ENCODE data around the gene CDYL. TPM values are rescaled to one million over a fixed set of nuclear protein-coding genes. Genes with fewer than 3 reads are reported as not detected.

CDYL gene
- total and polyA plus RNA-seq, 2 of the 4 experiments (the other 2 are of a cell fraction) = 14.2 to 92.1 TPM

DNA sequence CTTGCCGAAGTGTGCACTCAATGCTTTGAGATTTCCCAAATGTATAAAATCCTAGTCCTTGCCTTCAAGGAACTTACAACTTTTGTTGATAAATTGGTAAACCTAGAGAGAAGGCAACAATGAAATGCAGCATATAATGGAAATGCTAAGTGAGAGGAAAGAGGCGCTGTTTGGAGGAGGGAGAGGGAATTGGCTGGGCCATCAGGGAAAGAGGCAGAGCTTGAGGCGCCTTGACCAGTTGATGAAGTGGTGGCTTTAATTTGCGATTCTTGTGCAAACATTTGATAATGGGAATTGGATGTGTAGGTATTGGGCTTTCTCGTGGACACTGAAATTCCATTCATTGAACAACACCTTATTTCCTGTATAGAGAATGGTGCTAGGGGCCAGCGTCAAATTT lies 1.9 kb upstream of the CDYL start:
- no peak overlapping the region for H2AK9ac ChIP-seq (replicated peaks; ENCODE audit: low read depth, low read length, poor library complexity)
- no peak overlapping the region for H3K9ac ChIP-seq (ENCODE audit: low read depth, low read length)
- no peak overlapping the region for H4K8ac ChIP-seq (ENCODE audit: low read depth in 2 of 2, low read length in 2 of 2)
- 0 out of 3 replicates have a peak overlapping the region, but pooled peaks have one; percentile 9 for H2BK15ac ChIP-seq (ENCODE audit: low read depth, low read length)
- H2AFZ ChIP-seq (replicated peaks; ENCODE audit: low read length, poor library complexity) = no peak overlapping the region
- H3K79me1 ChIP-seq (ENCODE audit: low read depth in 1 of 2, low read length in 2 of 2) = peaks cover 15 to 23% of the 10 kb centered on the region in 2 experiments
- H3K4ac ChIP-seq (ENCODE audit: low read depth, low read length) = no peak overlapping the region
- ChIA-PET POLR2A (ENCODE audit: unreplicated experiment) (no interaction called here), CTCF (no interaction called here)
- no peaks in the 10 kb centered on the region; the same call in 1 of the 2 replicates for H3K4me1 ChIP-seq (ENCODE audit: control insufficient read depth, insufficient read depth, low read length)
- H3K14ac ChIP-seq (replicated peaks; ENCODE audit: low read depth, low read length) = no peak overlapping the region
- TF ChIP-seq, protein P1, sequence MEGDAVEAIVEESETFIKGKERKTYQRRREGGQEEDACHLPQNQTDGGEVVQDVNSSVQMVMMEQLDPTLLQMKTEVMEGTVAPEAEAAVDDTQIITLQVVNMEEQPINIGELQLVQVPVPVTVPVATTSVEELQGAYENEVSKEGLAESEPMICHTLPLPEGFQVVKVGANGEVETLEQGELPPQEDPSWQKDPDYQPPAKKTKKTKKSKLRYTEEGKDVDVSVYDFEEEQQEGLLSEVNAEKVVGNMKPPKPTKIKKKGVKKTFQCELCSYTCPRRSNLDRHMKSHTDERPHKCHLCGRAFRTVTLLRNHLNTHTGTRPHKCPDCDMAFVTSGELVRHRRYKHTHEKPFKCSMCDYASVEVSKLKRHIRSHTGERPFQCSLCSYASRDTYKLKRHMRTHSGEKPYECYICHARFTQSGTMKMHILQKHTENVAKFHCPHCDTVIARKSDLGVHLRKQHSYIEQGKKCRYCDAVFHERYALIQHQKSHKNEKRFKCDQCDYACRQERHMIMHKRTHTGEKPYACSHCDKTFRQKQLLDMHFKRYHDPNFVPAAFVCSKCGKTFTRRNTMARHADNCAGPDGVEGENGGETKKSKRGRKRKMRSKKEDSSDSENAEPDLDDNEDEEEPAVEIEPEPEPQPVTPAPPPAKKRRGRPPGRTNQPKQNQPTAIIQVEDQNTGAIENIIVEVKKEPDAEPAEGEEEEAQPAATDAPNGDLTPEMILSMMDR (conservative IDR thresholded peaks at IDR 0.05; ENCODE audit: low read depth, low read length) = no peak
- TF ChIP-seq FOS (IDR thresholded peaks at IDR 0.05; ENCODE audit: low read depth, low read length) (no peak), MAZ (IDR thresholded peaks at IDR 0.05; ENCODE audit: borderline replicate concordance, low read depth, low read length) (no peak), MAFK (IDR thresholded peaks at IDR 0.05; ENCODE audit: low read depth, low read length) (no peak), MXI1 (IDR thresholded peaks at IDR 0.05; ENCODE audit: borderline replicate concordance, low read depth, low read length) (no peak), BHLHE40 (IDR thresholded peaks at IDR 0.05; ENCODE audit: low read depth, low read length) (no peak), CEBPB (IDR thresholded peaks at IDR 0.05; ENCODE audit: low read depth, low read length) (no peak), CHD1 (IDR thresholded peaks at IDR 0.05; ENCODE audit: low read depth, low read length) (no peak), RAD21 (IDR thresholded peaks at IDR 0.05; ENCODE audit: low read length) (no peak), SMC3 (IDR thresholded peaks at IDR 0.05; ENCODE audit: low read depth, low read length) (no peak), RFX5 (IDR thresholded peaks at IDR 0.05; ENCODE audit: low read depth, low read length) (no peak)
- TF ChIP-seq, protein P2, sequence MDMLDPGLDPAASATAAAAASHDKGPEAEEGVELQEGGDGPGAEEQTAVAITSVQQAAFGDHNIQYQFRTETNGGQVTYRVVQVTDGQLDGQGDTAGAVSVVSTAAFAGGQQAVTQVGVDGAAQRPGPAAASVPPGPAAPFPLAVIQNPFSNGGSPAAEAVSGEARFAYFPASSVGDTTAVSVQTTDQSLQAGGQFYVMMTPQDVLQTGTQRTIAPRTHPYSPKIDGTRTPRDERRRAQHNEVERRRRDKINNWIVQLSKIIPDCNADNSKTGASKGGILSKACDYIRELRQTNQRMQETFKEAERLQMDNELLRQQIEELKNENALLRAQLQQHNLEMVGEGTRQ (IDR thresholded peaks at IDR 0.05; ENCODE audit: low read depth, low read length) = no peak
- TF ChIP-seq, protein P3, sequence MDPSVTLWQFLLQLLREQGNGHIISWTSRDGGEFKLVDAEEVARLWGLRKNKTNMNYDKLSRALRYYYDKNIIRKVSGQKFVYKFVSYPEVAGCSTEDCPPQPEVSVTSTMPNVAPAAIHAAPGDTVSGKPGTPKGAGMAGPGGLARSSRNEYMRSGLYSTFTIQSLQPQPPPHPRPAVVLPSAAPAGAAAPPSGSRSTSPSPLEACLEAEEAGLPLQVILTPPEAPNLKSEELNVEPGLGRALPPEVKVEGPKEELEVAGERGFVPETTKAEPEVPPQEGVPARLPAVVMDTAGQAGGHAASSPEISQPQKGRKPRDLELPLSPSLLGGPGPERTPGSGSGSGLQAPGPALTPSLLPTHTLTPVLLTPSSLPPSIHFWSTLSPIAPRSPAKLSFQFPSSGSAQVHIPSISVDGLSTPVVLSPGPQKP (IDR thresholded peaks at IDR 0.05; ENCODE audit: borderline replicate concordance, low read depth, low read length) = no peak
- H2BK20ac ChIP-seq (ENCODE audit: low read depth, low read length) = no peak overlapping the region
- ATAC-seq (ENCODE audit: low read depth) (no peak), DNase-seq (no peak)
- no peak overlapping the region for H3K27ac ChIP-seq (ENCODE audit: insufficient read depth, low read length)
- H2AK5ac ChIP-seq (ENCODE audit: low read depth, low read length) = 0 out of 2 replicates have a peak overlapping the region, but pooled peaks have one; percentile 36
- peaks cover 2% of the 10 kb centered on the region; the same call in 1 of the 2 replicates for H3K9me3 ChIP-seq (ENCODE audit: control insufficient read depth, insufficient read depth, low read length)
- BruUV-seq (replicated peaks) = no TSS peak
- H3K4me2 ChIP-seq (ENCODE audit: low read depth, low read length) = no peak overlapping the region
- no CpG with 5 or more reads among the region's 6 CpGs for WGBS, 2 experiments (ENCODE audit: extremely low coverage in 2 of 2, insufficient read length in 1 of 2)
- dilution Hi-C loops (cut with HindIII; ENCODE audit: low sequenced_read_pairs, unreplicated experiment) (no loop called here), intact Hi-C loops (cut with micrococcal nuclease) (no loop called here), in situ Hi-C loops (cut with MboI; ENCODE audit: low sequenced_read_pairs) (no loop called here)
- H3K23ac ChIP-seq (ENCODE audit: low read depth, low read length) = 0 out of 2 replicates have a peak overlapping the region, but pooled peaks have one; percentile 48
- H4K5ac ChIP-seq (ENCODE audit: low read depth, low read length) = no peak overlapping the region
- no peak overlapping the region for H3K4me3 ChIP-seq (ENCODE audit: insufficient read depth, low read depth, low read length)
- H3K18ac ChIP-seq (ENCODE audit: low read depth, low read length) = no peak overlapping the region
- H3K27me3 ChIP-seq (ENCODE audit: control insufficient read depth, insufficient read depth, low read length) = peaks cover 3% of the 10 kb centered on the region
- H4K20me1 ChIP-seq (ENCODE audit: insufficient read depth, low read length) = peaks cover 17% of the 10 kb centered on the region; the same call in 1 of the 2 replicates
- H2BK120ac ChIP-seq (ENCODE audit: low read depth, low read length) = no peak overlapping the region
- no peak overlapping the region for H2BK5ac ChIP-seq (ENCODE audit: low read depth, low read length, poor library complexity, severe bottlenecking)
- H3K9me1 ChIP-seq (ENCODE audit: insufficient read depth, low read length) = no peaks in the 10 kb centered on the region
- no peaks in the 10 kb centered on the region for H3K36me3 ChIP-seq (ENCODE audit: control insufficient read depth, insufficient read depth, low read length)
- no peak overlapping the region for H3K56ac ChIP-seq (ENCODE audit: extremely low read depth, insufficient read depth, low read length)
- H4K91ac ChIP-seq (ENCODE audit: insufficient read depth, low read depth, low read length) = no peak overlapping the region

All from IMR-90 (cell line).